ENCODE results near the gene SLCO3A1. TPM values are rescaled to one million over a fixed set of nuclear protein-coding genes. Genes with fewer than 3 reads are reported as not detected.

Gene SLCO3A1
- total and polyA plus RNA-seq, 2 experiments from 2014 or later: 35.5 to 71.9 TPM

DNA sequence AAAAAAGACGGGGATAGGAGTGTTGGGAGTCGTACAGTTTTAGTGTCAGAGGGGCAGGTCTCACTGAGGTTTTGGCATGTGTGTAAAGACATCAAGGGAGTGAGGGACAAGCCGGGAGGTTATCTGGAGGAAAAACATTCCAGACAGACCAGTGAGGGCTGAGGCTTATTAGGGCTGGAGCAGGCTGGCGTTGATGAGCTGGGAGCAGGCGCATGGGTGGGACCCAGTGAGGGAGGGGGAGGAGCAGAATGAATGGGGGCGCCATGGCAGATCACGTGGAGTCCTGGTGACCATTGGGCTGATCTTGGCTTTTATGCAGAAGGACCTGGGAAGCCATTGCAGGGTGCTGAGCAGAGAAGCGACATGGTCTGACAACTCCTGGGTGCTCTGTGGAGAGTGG lies 180.2 kb downstream of the SLCO3A1 start:
- no peaks in the 10 kb centered on the region for H3K9me3 ChIP-seq (ENCODE audit: low read depth)
- H3K36me3 ChIP-seq: no peaks in the 10 kb centered on the region
- H3K4me3 ChIP-seq: no peak overlapping the region
- no peaks in the 10 kb centered on the region for H3K27me3 ChIP-seq
- TF ChIP-seq, protein P1, sequence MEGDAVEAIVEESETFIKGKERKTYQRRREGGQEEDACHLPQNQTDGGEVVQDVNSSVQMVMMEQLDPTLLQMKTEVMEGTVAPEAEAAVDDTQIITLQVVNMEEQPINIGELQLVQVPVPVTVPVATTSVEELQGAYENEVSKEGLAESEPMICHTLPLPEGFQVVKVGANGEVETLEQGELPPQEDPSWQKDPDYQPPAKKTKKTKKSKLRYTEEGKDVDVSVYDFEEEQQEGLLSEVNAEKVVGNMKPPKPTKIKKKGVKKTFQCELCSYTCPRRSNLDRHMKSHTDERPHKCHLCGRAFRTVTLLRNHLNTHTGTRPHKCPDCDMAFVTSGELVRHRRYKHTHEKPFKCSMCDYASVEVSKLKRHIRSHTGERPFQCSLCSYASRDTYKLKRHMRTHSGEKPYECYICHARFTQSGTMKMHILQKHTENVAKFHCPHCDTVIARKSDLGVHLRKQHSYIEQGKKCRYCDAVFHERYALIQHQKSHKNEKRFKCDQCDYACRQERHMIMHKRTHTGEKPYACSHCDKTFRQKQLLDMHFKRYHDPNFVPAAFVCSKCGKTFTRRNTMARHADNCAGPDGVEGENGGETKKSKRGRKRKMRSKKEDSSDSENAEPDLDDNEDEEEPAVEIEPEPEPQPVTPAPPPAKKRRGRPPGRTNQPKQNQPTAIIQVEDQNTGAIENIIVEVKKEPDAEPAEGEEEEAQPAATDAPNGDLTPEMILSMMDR (IDR thresholded peaks at IDR 0.05; ENCODE audit: low read depth, low read length): no peak
- peaks cover 10% of the 10 kb centered on the region for H3K4me1 ChIP-seq (ENCODE audit: low read depth)
- no peak overlapping the region for H3K27ac ChIP-seq
- no peak for DNase-seq (ENCODE audit: low read depth in 1 of 2, low spot score in 1 of 2)

DNA sequence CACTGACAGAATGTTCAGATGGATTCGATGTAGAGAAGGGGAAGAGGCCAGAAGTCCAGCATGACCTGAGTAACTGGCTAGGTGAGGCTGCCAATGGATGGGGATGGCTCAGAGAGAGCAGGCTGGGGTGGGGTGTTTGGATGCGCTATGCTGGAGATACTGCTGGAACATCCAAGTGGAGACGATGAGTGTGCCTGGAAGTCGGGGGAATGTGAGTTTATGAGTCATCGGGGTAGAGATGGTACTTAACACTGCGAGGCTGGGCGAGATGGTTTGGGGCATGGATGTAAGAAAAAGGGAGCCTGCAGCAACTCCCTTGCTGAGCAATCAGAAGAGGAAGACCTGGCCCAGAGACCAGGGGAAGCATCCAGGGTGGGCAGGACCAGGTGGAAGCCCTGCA lies 180.7 kb downstream of the SLCO3A1 start:
- Histone ChIP-seq H3K4me1 (ENCODE audit: low read depth) (peaks cover 6% of the 10 kb centered on the region), H3K27ac (no peak overlapping the region), H3K36me3 (no peaks in the 10 kb centered on the region), H3K9me3 (ENCODE audit: low read depth) (no peaks in the 10 kb centered on the region), H3K27me3 (no peaks in the 10 kb centered on the region), H3K4me3 (no peak overlapping the region)
- no peak for DNase-seq (ENCODE audit: low read depth in 1 of 2, low spot score in 1 of 2)
- TF ChIP-seq, protein P1 (IDR thresholded peaks at IDR 0.05; ENCODE audit: low read depth, low read length): no peak

DNA sequence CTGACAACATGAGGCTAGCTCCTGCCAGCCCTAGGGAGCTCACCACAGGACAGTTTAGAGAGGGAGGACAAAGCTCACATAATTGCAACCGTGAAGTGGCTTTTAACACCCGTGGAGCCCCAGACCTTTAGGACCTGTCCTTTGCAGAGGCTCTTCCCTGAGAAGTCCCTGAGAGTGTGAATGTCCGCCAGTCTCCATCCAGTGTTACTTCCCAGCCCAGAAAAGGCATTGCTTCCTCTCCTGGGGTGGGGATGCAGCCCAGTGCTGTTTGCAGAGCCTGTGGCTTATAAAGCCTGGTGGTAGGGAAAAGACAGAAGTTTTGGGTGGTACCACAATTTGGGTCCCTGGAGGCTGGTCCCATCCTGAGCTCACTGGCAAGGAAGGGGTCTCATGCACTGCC lies 182.0 kb downstream of the SLCO3A1 start:
- no peaks in the 10 kb centered on the region for H3K27me3 ChIP-seq
- no peaks in the 10 kb centered on the region for H3K9me3 ChIP-seq (ENCODE audit: low read depth)
- DNase-seq (ENCODE audit: low read depth in 1 of 2, low spot score in 1 of 2): no peak

DNA sequence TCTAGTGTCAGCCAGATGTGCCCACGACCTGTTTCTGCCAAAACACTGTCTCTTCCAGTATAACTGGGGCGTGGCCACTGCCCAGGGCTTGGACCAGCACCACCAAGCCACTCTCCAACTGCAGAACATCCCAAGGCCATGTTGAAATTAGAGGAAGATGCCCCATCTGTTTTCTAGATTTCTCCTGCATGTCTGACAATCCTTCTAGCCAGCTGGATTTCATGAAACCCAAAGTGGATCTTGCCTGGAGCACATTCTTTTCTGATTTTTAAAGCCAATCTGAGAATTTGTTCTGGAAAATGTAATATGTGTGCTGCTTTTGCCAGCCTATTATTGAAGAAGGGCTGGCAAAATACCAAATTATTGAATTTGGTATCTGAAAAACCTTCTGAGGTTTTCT lies 182.5 kb downstream of the SLCO3A1 start:
- Histone ChIP-seq H3K4me3 (no peak overlapping the region), H3K27ac (no peak overlapping the region), H3K4me1 (ENCODE audit: low read depth) (peaks cover 6% of the 10 kb centered on the region), H3K9me3 (ENCODE audit: low read depth) (no peaks in the 10 kb centered on the region), H3K36me3 (no peaks in the 10 kb centered on the region), H3K27me3 (no peaks in the 10 kb centered on the region)
- DNase-seq (ENCODE audit: low read depth in 1 of 2, low spot score in 1 of 2): no peak
- TF ChIP-seq, protein P1 (IDR thresholded peaks at IDR 0.05; ENCODE audit: low read depth, low read length): no peak

More for the DNA sequence above, 182.0 kb downstream of the SLCO3A1 start:
- Histone ChIP-seq H3K27ac (no peak overlapping the region), H3K36me3 (no peaks in the 10 kb centered on the region), H3K4me1 (ENCODE audit: low read depth) (peaks cover 6% of the 10 kb centered on the region), H3K4me3 (no peak overlapping the region)
- TF ChIP-seq, protein P1 (IDR thresholded peaks at IDR 0.05; ENCODE audit: low read depth, low read length): no peak

DNA sequence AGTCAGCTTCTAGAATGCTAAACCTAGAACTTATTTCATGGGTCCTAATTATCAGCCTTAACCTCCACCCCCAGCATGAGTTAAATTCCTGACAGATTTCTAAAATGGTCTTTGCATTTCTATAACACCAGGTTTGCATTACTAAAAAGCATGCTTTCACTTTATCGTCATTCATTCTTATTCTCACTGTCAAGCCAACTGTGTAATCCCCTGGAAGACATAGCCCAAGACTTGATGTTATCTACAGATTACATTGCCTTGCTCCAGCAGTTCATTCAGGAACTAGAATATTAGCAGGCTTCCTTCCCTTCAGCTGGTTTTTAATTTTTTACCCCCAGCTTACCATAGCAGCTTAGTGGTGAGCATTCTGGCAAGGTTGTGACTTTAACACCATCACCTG lies 184.0 kb downstream of the SLCO3A1 start:
- no peaks in the 10 kb centered on the region for H3K27me3 ChIP-seq
- no peak overlapping the region for H3K27ac ChIP-seq
- TF ChIP-seq, protein P1 (IDR thresholded peaks at IDR 0.05; ENCODE audit: low read depth, low read length): no peak
- no peaks in the 10 kb centered on the region for H3K9me3 ChIP-seq (ENCODE audit: low read depth)
- H3K36me3 ChIP-seq: no peaks in the 10 kb centered on the region
- H3K4me3 ChIP-seq: no peak overlapping the region
- peaks cover 6% of the 10 kb centered on the region for H3K4me1 ChIP-seq (ENCODE audit: low read depth)
- DNase-seq (ENCODE audit: low read depth in 1 of 2, low spot score in 1 of 2): no peak

DNA sequence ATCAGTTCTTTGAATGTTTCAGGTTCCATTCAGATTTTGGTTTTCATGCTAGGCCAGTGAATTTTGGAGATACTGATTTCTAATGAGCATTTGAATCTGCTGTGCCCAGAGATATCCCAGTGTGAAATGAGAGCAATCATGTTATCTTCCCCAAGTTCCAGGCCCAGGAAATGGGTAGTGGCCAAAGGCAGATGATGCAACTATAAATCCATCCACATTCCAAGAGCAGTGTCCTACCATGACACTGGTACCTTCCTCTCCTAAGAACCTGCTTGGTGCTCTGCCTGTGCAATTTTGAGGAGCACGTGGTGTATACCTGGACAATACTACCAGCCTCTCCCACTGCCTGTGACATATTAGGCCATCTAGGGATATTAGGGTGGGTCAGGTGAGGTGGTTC lies 186.8 kb downstream of the SLCO3A1 start:
- no peak for DNase-seq (ENCODE audit: low read depth in 1 of 2, low spot score in 1 of 2)
- H3K4me1 ChIP-seq (ENCODE audit: low read depth): no peaks in the 10 kb centered on the region
- TF ChIP-seq, protein P1 (IDR thresholded peaks at IDR 0.05; ENCODE audit: low read depth, low read length): no peak
- no peaks in the 10 kb centered on the region for H3K27me3 ChIP-seq
- no peak overlapping the region for H3K4me3 ChIP-seq
- no peaks in the 10 kb centered on the region for H3K9me3 ChIP-seq (ENCODE audit: low read depth)
- no peaks in the 10 kb centered on the region for H3K36me3 ChIP-seq
- H3K27ac ChIP-seq: no peak overlapping the region
